Stomach (tissue), 4 donors: ENCODE data around the gene WEE1.

ENCODE experiments used
- EP300 ChIP-seq: sonication (generic); formaldehyde crosslinking; IDR thresholded peaks from one replicate; pipeline ENCODE4 v1.6.1; 2017; ENCODE audit warnings: antibody characterized with exemption
- POLR2A ChIP-seq, 4 donors: fragments of 450-650 bp; IDR thresholded peaks; one replicate each; pipeline ENCODE4 v1.6.1; 2016; ENCODE audit warnings: antibody characterized with exemption in 4 of 4, control low read depth in 2 of 4, mild to moderate bottlenecking in 1 of 4, moderate library complexity in 1 of 4
- POLR2AphosphoS5 ChIP-seq, 3 donors: sonication (generic); formaldehyde crosslinking; IDR thresholded peaks; one replicate each; pipeline ENCODE4 v1.6.1; 2016; ENCODE audit warnings: antibody characterized with exemption in 3 of 3
- TF ChIP-seq, protein P1 (sequence below), 7 experiments: fragments of 450-650 bp in 4 of 7; fragments of 200-600 bp in 3 of 7; sonication (generic) in 3 of 7; IDR thresholded peaks; one replicate each; pipeline ENCODE4 v1.5.1; 2016 to 2019; ENCODE audit warnings: antibody characterized with exemption in 7 of 7, control low read depth in 2 of 7, mild to moderate bottlenecking in 1 of 7

- TF ChIP-seq POLR2A (IDR thresholded peaks at IDR 0.05) = no peak
- TF ChIP-seq, protein P1, sequence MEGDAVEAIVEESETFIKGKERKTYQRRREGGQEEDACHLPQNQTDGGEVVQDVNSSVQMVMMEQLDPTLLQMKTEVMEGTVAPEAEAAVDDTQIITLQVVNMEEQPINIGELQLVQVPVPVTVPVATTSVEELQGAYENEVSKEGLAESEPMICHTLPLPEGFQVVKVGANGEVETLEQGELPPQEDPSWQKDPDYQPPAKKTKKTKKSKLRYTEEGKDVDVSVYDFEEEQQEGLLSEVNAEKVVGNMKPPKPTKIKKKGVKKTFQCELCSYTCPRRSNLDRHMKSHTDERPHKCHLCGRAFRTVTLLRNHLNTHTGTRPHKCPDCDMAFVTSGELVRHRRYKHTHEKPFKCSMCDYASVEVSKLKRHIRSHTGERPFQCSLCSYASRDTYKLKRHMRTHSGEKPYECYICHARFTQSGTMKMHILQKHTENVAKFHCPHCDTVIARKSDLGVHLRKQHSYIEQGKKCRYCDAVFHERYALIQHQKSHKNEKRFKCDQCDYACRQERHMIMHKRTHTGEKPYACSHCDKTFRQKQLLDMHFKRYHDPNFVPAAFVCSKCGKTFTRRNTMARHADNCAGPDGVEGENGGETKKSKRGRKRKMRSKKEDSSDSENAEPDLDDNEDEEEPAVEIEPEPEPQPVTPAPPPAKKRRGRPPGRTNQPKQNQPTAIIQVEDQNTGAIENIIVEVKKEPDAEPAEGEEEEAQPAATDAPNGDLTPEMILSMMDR (IDR thresholded peaks at IDR 0.05) = no peak
- no peak for TF ChIP-seq POLR2AphosphoS5 (IDR thresholded peaks at IDR 0.05)
- TF ChIP-seq EP300 = no peak
Measured at GRCh38 chr11:9609841-9610240, 36.4 kb downstream of the WEE1 start.
